HL-60 (cell line): ENCODE results near the gene PADI2.
A peak's percentile ranks its signal among the peaks of the same experiment; 100 is the strongest.

ENCODE experiments used
- DNase-seq, 2 experiments: peaks; one replicate each; pipeline ENCODE4 v3.0.0-alpha.2; 2010 to 2020; ENCODE audit warnings: low read depth in 1 of 2, low spot score in 1 of 2
- H3K27ac ChIP-seq: fragments of 250-450 bp; sonication (Bioruptor Pico); replicated peaks from 2 replicates; pipeline ENCODE4 v1.5.1; 2020; ENCODE audit warnings: mild to moderate bottlenecking, moderate library complexity
- H3K27me3 ChIP-seq: fragments of 250-450 bp; sonication (Bioruptor Pico); 2 replicates; pipeline ENCODE4 v1.5.1; 2021; ENCODE audit warnings: mild to moderate bottlenecking, moderate library complexity; ENCODE audit not compliant: insufficient read depth, poor library complexity, severe bottlenecking
- H3K4me3 ChIP-seq: replicated peaks from 2 replicates; pipeline ENCODE4 v1.5.1; 2011; ENCODE audit warnings: mild to moderate bottlenecking, control low read depth, low read length; ENCODE audit not compliant: insufficient read depth
- GABPA ChIP-seq: IDR thresholded peaks from 2 replicates; pipeline ENCODE4 v1.6.1; 2012; ENCODE audit warnings: low read depth
- POLR2AphosphoS5 ChIP-seq: IDR thresholded peaks from 2 replicates; pipeline ENCODE4 v1.6.1; 2012; ENCODE audit warnings: low read depth
- SPI1 ChIP-seq: IDR thresholded peaks from 2 replicates; pipeline ENCODE4 v1.6.1; 2012; ENCODE audit warnings: low read depth, mild to moderate bottlenecking, borderline replicate concordance
- TF ChIP-seq, protein P1 (sequence below): IDR thresholded peaks from 2 replicates; pipeline ENCODE4 v1.6.1; 2012; ENCODE audit warnings: low read depth; ENCODE audit not compliant: insufficient replicate concordance
- TF ChIP-seq, protein P2 (sequence below): IDR thresholded peaks from one replicate; pipeline ENCODE4 v1.5.1; 2011; ENCODE audit warnings: low read length, control low read depth, inconsistent platforms; ENCODE audit not compliant: insufficient read depth

PADI2 gene

DNA sequence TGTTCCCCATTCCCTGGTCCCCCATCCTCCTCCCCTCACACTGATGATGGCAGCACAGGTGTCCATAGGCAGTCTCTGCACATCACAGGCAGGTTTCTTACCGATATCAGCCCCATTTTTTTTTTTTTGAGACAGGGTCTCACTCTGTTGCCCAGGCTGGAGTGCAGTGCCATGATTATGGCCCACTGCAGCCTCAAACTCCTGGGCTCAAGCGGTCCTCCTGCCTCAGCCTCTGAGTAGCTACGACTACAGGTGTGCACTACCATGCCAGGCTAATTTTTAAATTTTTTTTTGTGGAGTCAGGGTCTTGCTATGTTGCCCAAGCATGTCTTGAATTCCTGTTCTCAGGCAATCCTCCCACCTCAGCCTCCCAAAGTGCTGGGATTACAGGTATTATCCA lies 36.5 kb downstream of the PADI2 start:
- no peak for DNase-seq
- TF ChIP-seq, protein P1, sequence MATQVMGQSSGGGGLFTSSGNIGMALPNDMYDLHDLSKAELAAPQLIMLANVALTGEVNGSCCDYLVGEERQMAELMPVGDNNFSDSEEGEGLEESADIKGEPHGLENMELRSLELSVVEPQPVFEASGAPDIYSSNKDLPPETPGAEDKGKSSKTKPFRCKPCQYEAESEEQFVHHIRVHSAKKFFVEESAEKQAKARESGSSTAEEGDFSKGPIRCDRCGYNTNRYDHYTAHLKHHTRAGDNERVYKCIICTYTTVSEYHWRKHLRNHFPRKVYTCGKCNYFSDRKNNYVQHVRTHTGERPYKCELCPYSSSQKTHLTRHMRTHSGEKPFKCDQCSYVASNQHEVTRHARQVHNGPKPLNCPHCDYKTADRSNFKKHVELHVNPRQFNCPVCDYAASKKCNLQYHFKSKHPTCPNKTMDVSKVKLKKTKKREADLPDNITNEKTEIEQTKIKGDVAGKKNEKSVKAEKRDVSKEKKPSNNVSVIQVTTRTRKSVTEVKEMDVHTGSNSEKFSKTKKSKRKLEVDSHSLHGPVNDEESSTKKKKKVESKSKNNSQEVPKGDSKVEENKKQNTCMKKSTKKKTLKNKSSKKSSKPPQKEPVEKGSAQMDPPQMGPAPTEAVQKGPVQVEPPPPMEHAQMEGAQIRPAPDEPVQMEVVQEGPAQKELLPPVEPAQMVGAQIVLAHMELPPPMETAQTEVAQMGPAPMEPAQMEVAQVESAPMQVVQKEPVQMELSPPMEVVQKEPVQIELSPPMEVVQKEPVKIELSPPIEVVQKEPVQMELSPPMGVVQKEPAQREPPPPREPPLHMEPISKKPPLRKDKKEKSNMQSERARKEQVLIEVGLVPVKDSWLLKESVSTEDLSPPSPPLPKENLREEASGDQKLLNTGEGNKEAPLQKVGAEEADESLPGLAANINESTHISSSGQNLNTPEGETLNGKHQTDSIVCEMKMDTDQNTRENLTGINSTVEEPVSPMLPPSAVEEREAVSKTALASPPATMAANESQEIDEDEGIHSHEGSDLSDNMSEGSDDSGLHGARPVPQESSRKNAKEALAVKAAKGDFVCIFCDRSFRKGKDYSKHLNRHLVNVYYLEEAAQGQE, result no peak
- TF ChIP-seq GABPA (no peak), SPI1 (no peak), POLR2AphosphoS5 (no peak)
- TF ChIP-seq, protein P2, sequence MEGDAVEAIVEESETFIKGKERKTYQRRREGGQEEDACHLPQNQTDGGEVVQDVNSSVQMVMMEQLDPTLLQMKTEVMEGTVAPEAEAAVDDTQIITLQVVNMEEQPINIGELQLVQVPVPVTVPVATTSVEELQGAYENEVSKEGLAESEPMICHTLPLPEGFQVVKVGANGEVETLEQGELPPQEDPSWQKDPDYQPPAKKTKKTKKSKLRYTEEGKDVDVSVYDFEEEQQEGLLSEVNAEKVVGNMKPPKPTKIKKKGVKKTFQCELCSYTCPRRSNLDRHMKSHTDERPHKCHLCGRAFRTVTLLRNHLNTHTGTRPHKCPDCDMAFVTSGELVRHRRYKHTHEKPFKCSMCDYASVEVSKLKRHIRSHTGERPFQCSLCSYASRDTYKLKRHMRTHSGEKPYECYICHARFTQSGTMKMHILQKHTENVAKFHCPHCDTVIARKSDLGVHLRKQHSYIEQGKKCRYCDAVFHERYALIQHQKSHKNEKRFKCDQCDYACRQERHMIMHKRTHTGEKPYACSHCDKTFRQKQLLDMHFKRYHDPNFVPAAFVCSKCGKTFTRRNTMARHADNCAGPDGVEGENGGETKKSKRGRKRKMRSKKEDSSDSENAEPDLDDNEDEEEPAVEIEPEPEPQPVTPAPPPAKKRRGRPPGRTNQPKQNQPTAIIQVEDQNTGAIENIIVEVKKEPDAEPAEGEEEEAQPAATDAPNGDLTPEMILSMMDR, result no peak
- no peaks in the 10 kb centered on the region for H3K27me3 ChIP-seq
- H3K27ac ChIP-seq, result no peak overlapping the region
- no peak overlapping the region for H3K4me3 ChIP-seq

DNA sequence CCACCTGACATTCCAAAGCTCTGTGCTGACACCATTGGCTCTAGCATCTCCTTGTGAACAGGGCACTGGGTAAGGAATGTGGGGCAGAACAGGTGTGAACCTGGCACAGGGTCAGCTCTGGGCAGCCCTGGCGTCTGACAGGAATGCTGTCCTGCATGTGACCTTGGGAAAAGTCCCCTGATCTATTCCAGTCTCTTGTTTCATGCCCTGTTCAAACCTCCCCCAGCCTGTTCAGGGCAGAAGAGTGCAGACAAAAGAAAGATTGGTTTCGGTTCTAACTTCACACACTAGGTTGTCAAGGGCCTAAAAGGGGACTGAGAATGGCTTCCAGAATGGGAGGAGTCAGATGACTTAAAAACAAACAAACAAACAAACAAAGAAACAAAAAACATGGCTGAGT lies 37.8 kb downstream of the PADI2 start:
- no peak for TF ChIP-seq SPI1
- TF ChIP-seq, protein P2, result no peak
- TF ChIP-seq POLR2AphosphoS5, result no peak
- TF ChIP-seq, protein P1, result no peak
- TF ChIP-seq GABPA, result no peak
- DNase-seq, result no peak
- no peak overlapping the region for H3K4me3 ChIP-seq
- peak overlapping the region; percentile 11 for H3K27ac ChIP-seq
- no peaks in the 10 kb centered on the region for H3K27me3 ChIP-seq

DNA sequence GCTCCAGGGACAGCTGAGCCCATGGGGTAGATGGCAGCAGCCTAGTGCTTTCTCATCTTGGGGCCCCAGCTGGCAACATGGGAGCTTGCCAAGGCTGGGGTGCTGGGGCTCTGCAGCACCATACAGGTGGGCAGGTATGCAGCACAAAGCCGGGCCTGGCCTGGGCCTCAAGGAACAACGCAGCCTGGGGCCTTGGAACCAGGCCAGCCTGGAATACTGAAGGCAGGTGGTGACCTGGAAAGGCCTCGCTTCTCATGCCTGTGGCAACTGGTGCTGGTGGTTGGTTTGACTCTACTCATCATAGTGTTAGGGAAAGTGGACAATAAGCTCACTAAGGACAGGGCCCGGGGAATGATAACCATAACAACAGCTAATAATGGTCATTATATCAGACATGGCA lies 38.4 kb downstream of the PADI2 start:
- no peak overlapping the region for H3K27ac ChIP-seq
- H3K27me3 ChIP-seq, result no peaks in the 10 kb centered on the region
- no peak overlapping the region for H3K4me3 ChIP-seq
- no peak for TF ChIP-seq POLR2AphosphoS5
- TF ChIP-seq SPI1, result no peak
- TF ChIP-seq, protein P1, result no peak
- TF ChIP-seq, protein P2, result no peak
- TF ChIP-seq GABPA, result no peak
- no peak for DNase-seq
